ENCODE results near the gene PRRG2. TPM values are rescaled to one million over a fixed set of nuclear protein-coding genes. Genes with fewer than 3 reads are reported as not detected.

Gene PRRG2
- total and polyA plus RNA-seq, 7 donors: 0.71 to 18.9 (median 12.7) TPM; not detected in 3

- H3K4me3 ChIP-seq: no peak overlapping the region
- no peaks in the 10 kb centered on the region for H3K9me3 ChIP-seq
- no peak for DNase-seq
- peaks cover 0 to 26% (median 20%) of the 10 kb centered on the region in 4 donors for H3K4me1 ChIP-seq
- no peak overlapping the region for H3K27ac ChIP-seq
- intact Hi-C loops (cut with DNase I): no loop called here
- H3K36me3 ChIP-seq: peaks cover 24 to 85% (median 59%) of the 10 kb centered on the region in 4 donors
- WGBS, 2 donors: 96 to 97% methylated on average over 29 of the region's 29 CpGs
- TF ChIP-seq, protein P1, sequence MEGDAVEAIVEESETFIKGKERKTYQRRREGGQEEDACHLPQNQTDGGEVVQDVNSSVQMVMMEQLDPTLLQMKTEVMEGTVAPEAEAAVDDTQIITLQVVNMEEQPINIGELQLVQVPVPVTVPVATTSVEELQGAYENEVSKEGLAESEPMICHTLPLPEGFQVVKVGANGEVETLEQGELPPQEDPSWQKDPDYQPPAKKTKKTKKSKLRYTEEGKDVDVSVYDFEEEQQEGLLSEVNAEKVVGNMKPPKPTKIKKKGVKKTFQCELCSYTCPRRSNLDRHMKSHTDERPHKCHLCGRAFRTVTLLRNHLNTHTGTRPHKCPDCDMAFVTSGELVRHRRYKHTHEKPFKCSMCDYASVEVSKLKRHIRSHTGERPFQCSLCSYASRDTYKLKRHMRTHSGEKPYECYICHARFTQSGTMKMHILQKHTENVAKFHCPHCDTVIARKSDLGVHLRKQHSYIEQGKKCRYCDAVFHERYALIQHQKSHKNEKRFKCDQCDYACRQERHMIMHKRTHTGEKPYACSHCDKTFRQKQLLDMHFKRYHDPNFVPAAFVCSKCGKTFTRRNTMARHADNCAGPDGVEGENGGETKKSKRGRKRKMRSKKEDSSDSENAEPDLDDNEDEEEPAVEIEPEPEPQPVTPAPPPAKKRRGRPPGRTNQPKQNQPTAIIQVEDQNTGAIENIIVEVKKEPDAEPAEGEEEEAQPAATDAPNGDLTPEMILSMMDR (IDR thresholded peaks at IDR 0.05): no peak
- TF ChIP-seq POLR2A (IDR thresholded peaks at IDR 0.05) (no peak), POLR2AphosphoS5 (IDR thresholded peaks at IDR 0.05) (no peak), EP300 (IDR thresholded peaks at IDR 0.05) (no peak)
- no peaks in the 10 kb centered on the region for H3K27me3 ChIP-seq
Observed at GRCh38 chr19:49597703-49597974, 16.5 kb downstream of the PRRG2 start.

DNA sequence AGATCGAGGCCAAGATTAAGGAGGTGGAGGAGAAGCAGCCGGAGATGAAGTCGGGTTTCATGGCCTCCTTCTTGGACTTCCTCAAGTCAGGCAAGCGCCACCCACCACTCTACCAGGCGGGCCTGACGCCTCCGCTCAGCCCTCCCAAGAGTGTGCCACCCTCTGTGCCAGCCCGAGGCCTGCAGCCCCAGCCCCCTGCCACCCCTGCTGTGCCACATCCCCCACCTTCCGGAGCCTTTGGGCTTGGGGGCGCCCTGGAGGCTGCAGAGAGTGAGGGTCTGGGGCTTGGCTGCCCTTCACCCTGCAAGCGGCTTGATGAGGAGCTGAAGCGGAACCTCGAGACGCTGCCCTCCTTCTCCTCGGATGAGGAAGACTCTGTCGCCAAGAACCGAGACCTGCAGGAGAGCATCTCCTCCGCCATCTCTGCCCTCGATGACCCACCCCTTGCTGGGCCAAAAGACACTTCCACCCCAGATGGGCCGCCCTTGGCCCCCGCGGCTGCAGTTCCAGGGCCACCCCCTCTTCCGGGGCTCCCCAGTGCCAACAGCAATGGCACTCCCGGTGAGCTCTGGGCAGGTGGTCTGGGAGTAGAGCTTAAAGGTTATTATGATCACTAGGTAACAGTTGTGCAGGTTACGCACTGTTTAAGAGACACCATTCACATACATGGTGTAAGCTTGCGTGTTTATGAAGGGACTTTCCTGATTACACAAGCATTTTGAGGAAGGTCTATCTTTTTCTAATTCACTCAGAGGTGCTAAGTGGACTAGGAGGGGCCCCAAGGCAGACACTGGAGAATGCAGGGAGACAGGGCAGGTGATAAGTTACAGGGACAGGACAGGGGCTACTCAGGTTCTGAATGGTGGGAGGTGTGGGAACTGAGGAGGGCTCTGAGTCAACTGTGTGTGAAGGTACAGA, 18.5 kb downstream of the PRRG2 start:
- Histone ChIP-seq H3K4me1 (peaks cover 0 to 9% (median 3%) of the 10 kb centered on the region in 4 donors), H3K4me3 (no peak overlapping the region), H3K9me3 (no peaks in the 10 kb centered on the region), H3K27me3 (no peaks in the 10 kb centered on the region), H3K27ac (no peak overlapping the region), H3K36me3 (peaks cover 31 to 100% (median 59%) of the 10 kb centered on the region in 4 donors)
- DNase-seq: no peak
- no peak for TF ChIP-seq POLR2AphosphoS5 (IDR thresholded peaks at IDR 0.05)
- no peak for TF ChIP-seq EP300 (IDR thresholded peaks at IDR 0.05)
- TF ChIP-seq, protein P1 (IDR thresholded peaks at IDR 0.05): no peak
- no peak for TF ChIP-seq POLR2A (IDR thresholded peaks at IDR 0.05)
- WGBS, 2 donors: 95 to 96% methylated on average over 26 of the region's 26 CpGs
- intact Hi-C loops (cut with DNase I): no loop called here

- no peaks in the 10 kb centered on the region for H3K9me3 ChIP-seq
- no peaks in the 10 kb centered on the region for H3K27me3 ChIP-seq
- no peak overlapping the region for H3K4me3 ChIP-seq
- intact Hi-C loops (cut with DNase I): no loop called here
- H3K27ac ChIP-seq: no peak overlapping the region
- H3K36me3 ChIP-seq: peaks cover 20 to 97% (median 45%) of the 10 kb centered on the region in 4 donors
- H3K4me1 ChIP-seq: no peaks in the 10 kb centered on the region
- 97% methylated on average over 38 of the region's 38 CpGs for WGBS, 2 donors
- TF ChIP-seq, protein P1 (IDR thresholded peaks at IDR 0.05): no peak
- no peak for TF ChIP-seq EP300 (IDR thresholded peaks at IDR 0.05)
- TF ChIP-seq POLR2AphosphoS5 (IDR thresholded peaks at IDR 0.05): no peak
- TF ChIP-seq POLR2A (IDR thresholded peaks at IDR 0.05): no peak
- no peak for DNase-seq
Observed at GRCh38 chr19:49601482-49602038, 20.4 kb downstream of the PRRG2 start.

- no peaks in the 10 kb centered on the region for H3K27me3 ChIP-seq
- intact Hi-C loops (cut with DNase I): no loop called here
- H3K4me1 ChIP-seq: no peaks in the 10 kb centered on the region
- DNase-seq: no peak
- H3K27ac ChIP-seq: no peak overlapping the region
- H3K9me3 ChIP-seq: no peaks in the 10 kb centered on the region
- 96% methylated on average over 2 of the region's 2 CpGs for WGBS, 2 donors
- no peak overlapping the region for H3K4me3 ChIP-seq
- TF ChIP-seq POLR2AphosphoS5 (IDR thresholded peaks at IDR 0.05): no peak
- TF ChIP-seq EP300 (IDR thresholded peaks at IDR 0.05): no peak
- TF ChIP-seq, protein P1 (IDR thresholded peaks at IDR 0.05): no peak
- TF ChIP-seq POLR2A (IDR thresholded peaks at IDR 0.05): no peak
- peaks cover 20 to 94% (median 35%) of the 10 kb centered on the region in 4 donors for H3K36me3 ChIP-seq
Observed at GRCh38 chr19:49602806-49603205, 21.7 kb downstream of the PRRG2 start.

Measured in sigmoid colon (tissue), 7 donors.